Testis (tissue), 3 donors: Measurements from ENCODE around the gene KISS1R. TPM values are rescaled to one million over a fixed set of nuclear protein-coding genes. Genes with fewer than 3 reads are reported as not detected.

Source experiments
- DNase-seq: peaks from one replicate; pipeline ENCODE4 v3.0.0-alpha.2; 2019
- H3K27ac ChIP-seq, 2 donors: fragments of 200-600 bp; sonication (generic); one replicate each; pipeline ENCODE4 v1.5.1; 2019
- H3K27me3 ChIP-seq: fragments of 200-600 bp; sonication (generic); one replicate; pipeline ENCODE4 v1.5.1; 2019
- H3K36me3 ChIP-seq: fragments of 200-600 bp; sonication (generic); one replicate; pipeline ENCODE4 v1.5.1; 2017; ENCODE audit warnings: low read depth; ENCODE audit errors: missing control alignments
- H3K4me1 ChIP-seq: fragments of 200-600 bp; sonication (generic); one replicate; pipeline ENCODE4 v1.5.1; 2019
- H3K4me3 ChIP-seq, 2 donors: fragments of 200-600 bp; sonication (generic); one replicate each; pipeline ENCODE4 v1.5.1; 2017 to 2019
- H3K9me3 ChIP-seq: fragments of 200-600 bp; sonication (generic); one replicate; pipeline ENCODE4 v1.5.1; 2017
- POLR2A ChIP-seq: fragments of 450-650 bp; IDR thresholded peaks from one replicate; pipeline ENCODE4 v1.6.1; 2017; ENCODE audit warnings: antibody characterized with exemption, mild to moderate bottlenecking, moderate library complexity
- WGBS, 2 donors: methylation state at CpG; one replicate each; pipeline ENCODE4 v1.1.5; 2018; 5-methylcytosine and 5-hydroxymethylcytosine counted together
- intact Hi-C: fragments of 100-400 bp; cut with DNase I; formaldehyde crosslinking; loops from one replicate; pipeline ENCODE4 v1.15.1; 2023; ENCODE audit warnings: low total_unique reads
- polyA plus RNA-seq: library from polyadenylated mRNA; stranded (reverse); fragments of 350-450 nt; fragmentation: Illumina TruSeq; extraction: RNeasy Lipid Tissue Mini Kit (QIAGEN cat#74804); gene quantifications from one replicate; pipeline ENCODE4 v1.2.3, GENCODE V29; 2014; ENCODE audit warnings: low read depth, low replicate concordance; ENCODE audit not compliant: insufficient read depth
- total RNA-seq, 2 donors: library from RNA; depleted of rRNA; stranded (reverse); fragments of >200 nt; gene quantifications; one replicate each; pipeline ENCODE4 v1.2.3, GENCODE V29; 2016
- TF ChIP-seq, protein P1 (sequence below), 3 experiments: fragments of 450-650 bp in 2 of 3; fragments of 200-600 bp in 1 of 3; sonication (generic) in 1 of 3; IDR thresholded peaks; one replicate each; pipeline ENCODE4 v1.5.1; 2016 to 2019; ENCODE audit warnings: antibody characterized with exemption in 3 of 3, mild to moderate bottlenecking in 2 of 3, moderate library complexity in 1 of 3

KISS1R gene
- total and polyA plus RNA-seq, 3 donors from 2014 or later, result not detected

DNA sequence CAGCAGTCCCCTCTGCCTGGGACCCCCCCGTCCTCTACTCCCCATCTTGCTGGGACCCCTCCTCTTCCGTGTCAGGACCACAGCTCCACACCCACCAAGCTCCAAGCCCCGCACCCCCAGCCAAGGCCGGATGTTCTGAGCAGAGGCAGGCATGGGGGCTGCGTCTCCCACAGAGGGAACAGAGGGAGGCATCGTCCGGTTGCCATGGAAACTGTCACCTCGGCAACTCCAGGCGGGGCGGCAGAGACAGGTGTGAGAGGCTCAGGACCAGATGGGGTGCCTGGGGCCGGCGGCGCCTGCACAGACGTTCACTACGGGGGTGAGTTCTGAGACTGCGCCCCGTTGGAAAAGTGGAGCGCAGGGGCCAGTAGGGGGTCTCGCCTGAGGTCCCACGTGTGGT is 18.5 kb upstream of the KISS1R start:
- H3K9me3 ChIP-seq, result no peaks in the 10 kb centered on the region
- H3K27ac ChIP-seq, result no peak overlapping the region
- intact Hi-C loops, result no loop called here
- H3K4me1 ChIP-seq, result no peaks in the 10 kb centered on the region
- 73 to 75% methylated on average over 20 of the region's 20 CpGs for WGBS, 2 donors
- H3K4me3 ChIP-seq, result no peak overlapping the region
- TF ChIP-seq POLR2A, result no peak
- TF ChIP-seq, protein P1, sequence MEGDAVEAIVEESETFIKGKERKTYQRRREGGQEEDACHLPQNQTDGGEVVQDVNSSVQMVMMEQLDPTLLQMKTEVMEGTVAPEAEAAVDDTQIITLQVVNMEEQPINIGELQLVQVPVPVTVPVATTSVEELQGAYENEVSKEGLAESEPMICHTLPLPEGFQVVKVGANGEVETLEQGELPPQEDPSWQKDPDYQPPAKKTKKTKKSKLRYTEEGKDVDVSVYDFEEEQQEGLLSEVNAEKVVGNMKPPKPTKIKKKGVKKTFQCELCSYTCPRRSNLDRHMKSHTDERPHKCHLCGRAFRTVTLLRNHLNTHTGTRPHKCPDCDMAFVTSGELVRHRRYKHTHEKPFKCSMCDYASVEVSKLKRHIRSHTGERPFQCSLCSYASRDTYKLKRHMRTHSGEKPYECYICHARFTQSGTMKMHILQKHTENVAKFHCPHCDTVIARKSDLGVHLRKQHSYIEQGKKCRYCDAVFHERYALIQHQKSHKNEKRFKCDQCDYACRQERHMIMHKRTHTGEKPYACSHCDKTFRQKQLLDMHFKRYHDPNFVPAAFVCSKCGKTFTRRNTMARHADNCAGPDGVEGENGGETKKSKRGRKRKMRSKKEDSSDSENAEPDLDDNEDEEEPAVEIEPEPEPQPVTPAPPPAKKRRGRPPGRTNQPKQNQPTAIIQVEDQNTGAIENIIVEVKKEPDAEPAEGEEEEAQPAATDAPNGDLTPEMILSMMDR (IDR thresholded peaks at IDR 0.05), result no peak
- DNase-seq, result peak; percentile 62
- H3K36me3 ChIP-seq, result no peaks in the 10 kb centered on the region
- H3K27me3 ChIP-seq, result no peaks in the 10 kb centered on the region

- TF ChIP-seq, protein P1 (IDR thresholded peaks at IDR 0.05), result no peak
- no peak for TF ChIP-seq POLR2A
These were observed 17.6 kb upstream of the KISS1R start for GRCh38 chr19:899336-900042.

GRCh38 chr19:900043-900301 is 17.2 kb upstream of the KISS1R start:
- no peaks in the 10 kb centered on the region for H3K36me3 ChIP-seq
- WGBS, 2 donors, result 86 to 89% methylated on average over 7 to 15 of the region's 15 CpGs
- intact Hi-C loops, result no loop called here

More at GRCh38 chr19:899336-900042, 17.6 kb upstream of the KISS1R start:
- no peaks in the 10 kb centered on the region for H3K9me3 ChIP-seq
- no peaks in the 10 kb centered on the region for H3K4me1 ChIP-seq
- no peak overlapping the region for H3K27ac ChIP-seq
- H3K36me3 ChIP-seq, result no peaks in the 10 kb centered on the region
- 85 to 88% methylated on average over 12 to 32 of the region's 32 CpGs for WGBS, 2 donors
- no peak overlapping the region for H3K4me3 ChIP-seq
- intact Hi-C loops, result no loop called here
- H3K27me3 ChIP-seq, result no peaks in the 10 kb centered on the region
- no peak for DNase-seq

DNA sequence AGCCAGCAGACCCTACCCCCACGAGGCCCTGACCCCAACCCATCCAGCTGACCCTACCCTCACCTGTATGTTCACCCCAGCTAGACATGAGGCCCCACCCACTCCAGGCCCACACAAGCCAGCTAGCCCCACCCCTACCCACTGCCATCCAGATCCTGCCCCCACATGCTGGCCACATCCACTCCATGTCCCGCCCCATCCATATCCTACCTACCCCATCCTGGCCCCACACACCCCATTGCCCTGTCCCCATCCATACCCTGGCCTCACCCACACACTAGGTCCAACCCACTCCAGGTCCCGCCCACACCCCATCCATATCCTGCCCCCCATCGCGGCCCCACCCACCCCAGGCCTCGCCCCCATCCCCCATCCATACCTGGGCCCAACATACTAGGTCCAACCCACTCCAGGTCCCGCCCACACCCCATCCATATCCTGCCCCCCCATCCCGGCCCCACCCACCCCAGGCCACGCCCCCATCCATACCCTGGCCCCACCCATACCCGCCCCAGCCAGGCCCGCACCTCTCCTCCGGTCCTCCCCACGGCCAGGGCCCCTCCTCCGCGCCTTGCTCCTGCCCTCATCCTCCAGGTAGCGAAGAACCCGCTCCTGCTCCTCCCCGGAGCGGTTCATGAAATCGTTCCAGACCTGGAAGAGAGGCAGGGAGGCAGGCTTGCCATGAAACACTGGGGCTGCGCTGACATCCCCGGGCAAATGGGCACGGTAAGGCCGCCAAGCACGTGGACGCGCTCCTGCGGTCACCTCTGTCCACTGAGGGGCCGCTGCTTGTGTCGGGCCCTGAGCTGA is 16.6 kb upstream of the KISS1R start:
- Histone ChIP-seq H3K9me3 (no peaks in the 10 kb centered on the region), H3K4me3 (no peak overlapping the region), H3K27ac (no peak overlapping the region), H3K27me3 (no peaks in the 10 kb centered on the region), H3K36me3 (no peaks in the 10 kb centered on the region), H3K4me1 (no peaks in the 10 kb centered on the region)
- intact Hi-C loops, result no loop called here
- TF ChIP-seq, protein P1 (IDR thresholded peaks at IDR 0.05), result no peak
- TF ChIP-seq POLR2A, result no peak
- peak; percentile 38 for DNase-seq
- 71 to 73% methylated on average over 12 to 30 of the region's 30 CpGs for WGBS, 2 donors

More at GRCh38 chr19:900043-900301, 17.2 kb upstream of the KISS1R start:
- H3K4me3 ChIP-seq, result no peak overlapping the region
- no peaks in the 10 kb centered on the region for H3K9me3 ChIP-seq
- no peak for DNase-seq
- TF ChIP-seq, protein P1 (IDR thresholded peaks at IDR 0.05), result no peak
- TF ChIP-seq POLR2A, result no peak
- H3K4me1 ChIP-seq, result no peaks in the 10 kb centered on the region
- H3K27me3 ChIP-seq, result no peaks in the 10 kb centered on the region
- H3K27ac ChIP-seq, result no peak overlapping the region
